Vagina (tissue), 2 donors: ENCODE data around the gene PDE4D. TPM values are rescaled to one million over a fixed set of nuclear protein-coding genes. Genes with fewer than 3 reads are reported as not detected.

Experiments used
- DNase-seq, 2 donors: peaks; one replicate each; pipeline ENCODE4 v3.0.0-alpha.2; 2017; ENCODE audit errors: extremely low spot score in 2 of 2
- H3K27ac ChIP-seq: fragments of 200-600 bp; sonication (generic); one replicate; pipeline ENCODE4 v1.5.1; 2019
- H3K27me3 ChIP-seq: fragments of 200-600 bp; sonication (generic); one replicate; pipeline ENCODE4 v1.5.1; 2019
- H3K36me3 ChIP-seq, 2 donors: fragments of 200-600 bp; sonication (generic); one replicate each; pipeline ENCODE4 v1.5.1; 2017 to 2019
- H3K4me1 ChIP-seq: fragments of 200-600 bp; sonication (generic); one replicate; pipeline ENCODE4 v1.5.1; 2019
- H3K4me3 ChIP-seq, 2 donors: fragments of 200-600 bp; sonication (generic); 1 replicate in 1 of 2; 2 replicates in 1 of 2; pipeline ENCODE4 v1.5.1; 2016 to 2019
- H3K9me3 ChIP-seq: fragments of 200-600 bp; sonication (generic); one replicate; pipeline ENCODE4 v1.5.1; 2019
- POLR2A ChIP-seq, 2 donors: fragments of 450-650 bp; IDR thresholded peaks; one replicate each; pipeline ENCODE4 v1.6.1; 2017; ENCODE audit warnings: antibody characterized with exemption in 2 of 2, mild to moderate bottlenecking in 2 of 2, moderate library complexity in 2 of 2
- POLR2AphosphoS5 ChIP-seq, 2 donors: sonication (generic); formaldehyde crosslinking; IDR thresholded peaks; one replicate each; pipeline ENCODE4 v1.9.0; 2017; ENCODE audit warnings: antibody characterized with exemption in 2 of 2, mild to moderate bottlenecking in 2 of 2, low read depth in 1 of 2; ENCODE audit not compliant: insufficient read depth in 1 of 2
- intact Hi-C: fragments of 100-400 bp; cut with DNase I; formaldehyde crosslinking; loops from one replicate; pipeline ENCODE4 v1.15.1; 2023
- total RNA-seq: library from RNA; depleted of rRNA; stranded (reverse); fragments of >200 nt; gene quantifications from one replicate; pipeline ENCODE4 v1.2.3, GENCODE V29; 2016
- TF ChIP-seq, protein P1 (sequence below), 3 experiments: fragments of 450-650 bp in 2 of 3; fragments of 200-600 bp in 1 of 3; sonication (generic) in 1 of 3; IDR thresholded peaks; one replicate each; pipeline ENCODE4 v1.5.1; 2017 to 2019; ENCODE audit warnings: antibody characterized with exemption in 3 of 3, mild to moderate bottlenecking in 2 of 3, moderate library complexity in 2 of 3

PDE4D gene
- total RNA-seq, 1 donor from 2014 or later = 86.9 TPM

- intact Hi-C loops = no loop called here
- no peaks in the 10 kb centered on the region for H3K9me3 ChIP-seq
- no peaks in the 10 kb centered on the region for H3K36me3 ChIP-seq
- peaks cover 20% of the 10 kb centered on the region for H3K4me1 ChIP-seq
- no peak overlapping the region for H3K4me3 ChIP-seq
- H3K27ac ChIP-seq = no peak overlapping the region
- no peak for DNase-seq
- H3K27me3 ChIP-seq = no peaks in the 10 kb centered on the region
- no peak for TF ChIP-seq POLR2A (IDR thresholded peaks at IDR 0.05)
- TF ChIP-seq POLR2AphosphoS5 (IDR thresholded peaks at IDR 0.05; ENCODE audit: insufficient read depth in 1 of 2, low read depth in 1 of 2) = no peak
- TF ChIP-seq, protein P1, sequence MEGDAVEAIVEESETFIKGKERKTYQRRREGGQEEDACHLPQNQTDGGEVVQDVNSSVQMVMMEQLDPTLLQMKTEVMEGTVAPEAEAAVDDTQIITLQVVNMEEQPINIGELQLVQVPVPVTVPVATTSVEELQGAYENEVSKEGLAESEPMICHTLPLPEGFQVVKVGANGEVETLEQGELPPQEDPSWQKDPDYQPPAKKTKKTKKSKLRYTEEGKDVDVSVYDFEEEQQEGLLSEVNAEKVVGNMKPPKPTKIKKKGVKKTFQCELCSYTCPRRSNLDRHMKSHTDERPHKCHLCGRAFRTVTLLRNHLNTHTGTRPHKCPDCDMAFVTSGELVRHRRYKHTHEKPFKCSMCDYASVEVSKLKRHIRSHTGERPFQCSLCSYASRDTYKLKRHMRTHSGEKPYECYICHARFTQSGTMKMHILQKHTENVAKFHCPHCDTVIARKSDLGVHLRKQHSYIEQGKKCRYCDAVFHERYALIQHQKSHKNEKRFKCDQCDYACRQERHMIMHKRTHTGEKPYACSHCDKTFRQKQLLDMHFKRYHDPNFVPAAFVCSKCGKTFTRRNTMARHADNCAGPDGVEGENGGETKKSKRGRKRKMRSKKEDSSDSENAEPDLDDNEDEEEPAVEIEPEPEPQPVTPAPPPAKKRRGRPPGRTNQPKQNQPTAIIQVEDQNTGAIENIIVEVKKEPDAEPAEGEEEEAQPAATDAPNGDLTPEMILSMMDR (IDR thresholded peaks at IDR 0.05) = no peak
Observed at GRCh38 chr5:59746241-59746765, 147.2 kb downstream of the PDE4D start.

DNA sequence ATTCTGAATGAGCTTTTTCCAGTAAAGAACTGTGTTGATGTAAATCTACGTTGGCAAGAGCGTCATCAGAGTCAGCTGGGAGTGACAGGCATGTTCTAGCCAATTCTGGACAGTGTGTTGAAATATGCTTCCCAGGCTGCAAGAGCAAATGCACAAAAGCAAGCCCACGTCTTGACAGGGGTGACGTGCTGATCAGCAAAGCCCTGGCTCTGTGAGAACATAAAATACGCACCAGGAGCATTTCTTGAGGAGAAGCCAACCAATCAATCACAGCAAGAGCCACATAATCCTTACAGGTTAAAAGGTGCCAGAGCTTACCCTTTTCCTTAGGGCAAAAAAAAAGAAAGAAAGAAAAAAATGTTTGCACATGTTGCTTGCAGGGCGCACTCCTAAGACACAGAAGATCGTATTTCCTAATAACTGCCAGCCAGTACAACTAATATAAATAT lies 148.1 kb downstream of the PDE4D start:
- DNase-seq = peak in 1 of 2 donors; percentile 93
- intact Hi-C loops = no loop called here
- Histone ChIP-seq H3K27me3 (no peaks in the 10 kb centered on the region), H3K27ac (peak overlapping the region; percentile 76), H3K4me3 (no peak overlapping the region), H3K4me1 (peaks cover 20% of the 10 kb centered on the region), H3K36me3 (no peaks in the 10 kb centered on the region), H3K9me3 (no peaks in the 10 kb centered on the region)
- TF ChIP-seq POLR2A (IDR thresholded peaks at IDR 0.05) = no peak
- TF ChIP-seq POLR2AphosphoS5 (IDR thresholded peaks at IDR 0.05; ENCODE audit: insufficient read depth in 1 of 2, low read depth in 1 of 2) = peak; percentile 41 to 70
- TF ChIP-seq, protein P1 (IDR thresholded peaks at IDR 0.05) = no peak

- peak overlapping the region; percentile 76 for H3K27ac ChIP-seq
- H3K9me3 ChIP-seq = no peaks in the 10 kb centered on the region
- H3K4me1 ChIP-seq = peaks cover 20% of the 10 kb centered on the region
- H3K27me3 ChIP-seq = no peaks in the 10 kb centered on the region
- TF ChIP-seq, protein P1 (IDR thresholded peaks at IDR 0.05) = no peak
- no peak for TF ChIP-seq POLR2A (IDR thresholded peaks at IDR 0.05)
- TF ChIP-seq POLR2AphosphoS5 (IDR thresholded peaks at IDR 0.05; ENCODE audit: insufficient read depth in 1 of 2, low read depth in 1 of 2) = no peak
- H3K4me3 ChIP-seq = no peak overlapping the region
- H3K36me3 ChIP-seq = no peaks in the 10 kb centered on the region
- no peak for DNase-seq
- intact Hi-C loops = no loop called here
Observed at GRCh38 chr5:59744531-59744992, 149.0 kb downstream of the PDE4D start.

- Histone ChIP-seq H3K9me3 (no peaks in the 10 kb centered on the region), H3K27ac (no peak overlapping the region), H3K36me3 (no peaks in the 10 kb centered on the region), H3K4me1 (peaks cover 17% of the 10 kb centered on the region), H3K4me3 (no peak overlapping the region), H3K27me3 (no peaks in the 10 kb centered on the region)
- no peak for TF ChIP-seq POLR2AphosphoS5 (IDR thresholded peaks at IDR 0.05; ENCODE audit: insufficient read depth in 1 of 2, low read depth in 1 of 2)
- no peak for TF ChIP-seq POLR2A (IDR thresholded peaks at IDR 0.05)
- TF ChIP-seq, protein P1 (IDR thresholded peaks at IDR 0.05) = no peak
- intact Hi-C loops = no loop called here
- DNase-seq = no peak
Observed at GRCh38 chr5:59741599-59741998, 151.9 kb downstream of the PDE4D start.

- TF ChIP-seq, protein P1 (IDR thresholded peaks at IDR 0.05) = no peak
- no peak for TF ChIP-seq POLR2AphosphoS5 (IDR thresholded peaks at IDR 0.05; ENCODE audit: insufficient read depth in 1 of 2, low read depth in 1 of 2)
- no peak for TF ChIP-seq POLR2A (IDR thresholded peaks at IDR 0.05)
Observed at GRCh38 chr5:59738024-59738423, 155.5 kb downstream of the PDE4D start.

More at GRCh38 chr5:59738024-59738423, 155.5 kb downstream of the PDE4D start:
- Histone ChIP-seq H3K9me3 (no peaks in the 10 kb centered on the region), H3K36me3 (no peaks in the 10 kb centered on the region), H3K27me3 (no peaks in the 10 kb centered on the region), H3K4me3 (no peak overlapping the region), H3K4me1 (no peaks in the 10 kb centered on the region), H3K27ac (no peak overlapping the region)
- no peak for DNase-seq
- intact Hi-C loops = loop anchor here (5.0 kb wide), 1 partner anchor 1891 kb away; no protein-coding TSS in a partner anchor
